ENCODE results near the gene IL25. TPM values are rescaled to one million over a fixed set of nuclear protein-coding genes. Genes with fewer than 3 reads are reported as not detected.
A peak's percentile ranks its signal among the peaks of the same experiment; 100 is the strongest.

The IL25 gene
- total and polyA plus RNA-seq, 2 experiments from 2014 or later, result not detected

DNA sequence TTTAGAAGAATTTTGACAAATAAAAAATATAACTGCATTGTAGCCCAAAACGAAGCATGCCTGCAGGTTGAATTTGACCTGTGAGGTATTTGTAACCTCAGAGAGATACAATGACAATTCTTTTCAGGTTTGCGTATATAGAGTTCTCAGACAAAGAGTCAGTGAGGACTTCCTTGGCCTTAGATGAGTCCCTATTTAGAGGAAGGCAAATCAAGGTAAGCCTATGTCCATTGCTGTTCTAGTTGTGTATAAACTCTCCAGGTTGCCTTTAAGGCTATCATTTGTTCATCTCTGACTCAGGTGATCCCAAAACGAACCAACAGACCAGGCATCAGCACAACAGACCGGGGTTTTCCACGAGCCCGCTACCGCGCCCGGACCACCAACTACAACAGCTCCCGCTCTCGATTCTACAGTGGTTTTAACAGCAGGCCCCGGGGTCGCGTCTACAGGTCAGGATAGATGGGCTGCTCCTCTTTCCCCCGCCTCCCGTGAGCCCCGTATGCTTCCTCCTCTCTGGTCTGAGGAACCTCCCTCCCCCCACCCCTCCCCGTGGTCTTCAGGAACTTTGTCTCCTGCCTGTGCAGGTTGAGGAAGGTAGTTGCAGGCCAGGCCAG, 48.7 kb upstream of the IL25 start:
- peaks cover 10% of the 10 kb centered on the region for H3K4me1 ChIP-seq (ENCODE audit: insufficient read depth)
- peaks cover 28% of the 10 kb centered on the region for H3K36me3 ChIP-seq (ENCODE audit: insufficient read depth)
- H3K27ac ChIP-seq (ENCODE audit: low read depth), result no peak overlapping the region
- peaks cover 43% of the 10 kb centered on the region for H3F3A ChIP-seq (replicated peaks; ENCODE audit: low read depth)
- H4K20me1 ChIP-seq (replicated peaks; ENCODE audit: insufficient read depth), result peaks cover 9% of the 10 kb centered on the region; the same call in 1 of the 2 replicates
- TF ChIP-seq POLR2AphosphoS5 (IDR thresholded peaks at IDR 0.05; ENCODE audit: low read depth), result no peak
- H2AFZ ChIP-seq, result no peak overlapping the region
- H3K4me3 Mint-ChIP-seq, result no peak overlapping the region
- peaks cover 11% of the 10 kb centered on the region for H3K27me3 Mint-ChIP-seq (ENCODE audit: insufficient read depth, low read depth, poor library complexity)
- no peak for ATAC-seq
- no peaks in the 10 kb centered on the region for H3K27me3 ChIP-seq (ENCODE audit: insufficient read depth)
- no peak overlapping the region; the same call in 1 of the 2 replicates for H3K27ac Mint-ChIP-seq
- H3K36me3 Mint-ChIP-seq (ENCODE audit: low read depth), result peaks cover 45% of the 10 kb centered on the region
- no peaks in the 10 kb centered on the region for H3K9me3 Mint-ChIP-seq
- no peak for DNase-seq (ENCODE audit: low spot score)
- peaks cover 7% of the 10 kb centered on the region; the same call in 1 of the 2 replicates for H3K9me2 ChIP-seq (ENCODE audit: insufficient read depth)
- no peak overlapping the region for H3K4me2 ChIP-seq
- peaks cover 26% of the 10 kb centered on the region for H3K4me1 Mint-ChIP-seq
- peaks cover 21% of the 10 kb centered on the region for H3K79me2 ChIP-seq (replicated peaks; ENCODE audit: insufficient read depth)
- no peak overlapping the region for H3K4me3 ChIP-seq

DNA sequence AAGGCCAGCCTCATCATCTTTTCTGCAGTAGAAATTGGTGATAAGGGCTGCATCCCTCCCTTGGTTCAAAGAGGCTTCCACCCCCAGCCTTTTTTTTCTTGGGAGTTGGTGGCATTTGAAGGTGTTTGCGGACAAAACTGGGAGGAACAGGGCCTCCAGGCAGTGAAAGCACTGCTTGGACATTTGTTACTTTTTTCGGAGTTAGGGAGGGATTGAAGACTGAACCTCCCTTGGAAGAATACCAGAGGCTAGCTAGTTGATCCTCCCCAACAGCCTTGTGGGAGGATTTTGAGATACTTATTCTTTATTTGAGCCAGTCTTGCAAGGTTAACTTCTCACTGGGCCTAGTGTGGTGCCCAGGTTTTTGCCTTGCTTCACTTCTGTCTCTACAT, 48.2 kb upstream of the IL25 start:
- peaks cover 7% of the 10 kb centered on the region; the same call in 1 of the 2 replicates for H3K9me2 ChIP-seq (ENCODE audit: insufficient read depth)
- peaks cover 9% of the 10 kb centered on the region; the same call in 1 of the 2 replicates for H4K20me1 ChIP-seq (replicated peaks; ENCODE audit: insufficient read depth)
- H3K36me3 ChIP-seq (ENCODE audit: insufficient read depth), result peaks cover 28% of the 10 kb centered on the region
- Mint-ChIP-seq H3K36me3 (ENCODE audit: low read depth) (peaks cover 45% of the 10 kb centered on the region), H3K27ac (no peak overlapping the region; the same call in 1 of the 2 replicates), H3K27me3 (ENCODE audit: insufficient read depth, low read depth, poor library complexity) (peaks cover 11% of the 10 kb centered on the region), H3K9me3 (no peaks in the 10 kb centered on the region), H3K4me3 (no peak overlapping the region), H3K4me1 (peaks cover 26% of the 10 kb centered on the region)
- DNase-seq (ENCODE audit: low spot score) (no peak), ATAC-seq (no peak)
- H2AFZ ChIP-seq, result no peak overlapping the region
- no peak overlapping the region for H3K4me2 ChIP-seq
- H3K4me3 ChIP-seq, result no peak overlapping the region
- H3K27ac ChIP-seq (ENCODE audit: low read depth), result peak overlapping the region; percentile 28; the same call in 1 of the 2 replicates
- H3K27me3 ChIP-seq (ENCODE audit: insufficient read depth), result no peaks in the 10 kb centered on the region
- H3F3A ChIP-seq (replicated peaks; ENCODE audit: low read depth), result peaks cover 41% of the 10 kb centered on the region
- H3K4me1 ChIP-seq (ENCODE audit: insufficient read depth), result peaks cover 10% of the 10 kb centered on the region
- H3K79me2 ChIP-seq (replicated peaks; ENCODE audit: insufficient read depth), result peaks cover 21% of the 10 kb centered on the region
- no peak for TF ChIP-seq EZH2 (IDR thresholded peaks at IDR 0.05; ENCODE audit: low read depth, unreplicated experiment)
- no peak for TF ChIP-seq STAT1 (IDR thresholded peaks at IDR 0.05; ENCODE audit: unreplicated experiment)
- no peak for TF ChIP-seq NANOG (IDR thresholded peaks at IDR 0.05; ENCODE audit: borderline replicate concordance)
- TF ChIP-seq EZH2phosphoT487 (IDR thresholded peaks at IDR 0.05; ENCODE audit: unreplicated experiment), result no peak
- TF ChIP-seq, protein P1, sequence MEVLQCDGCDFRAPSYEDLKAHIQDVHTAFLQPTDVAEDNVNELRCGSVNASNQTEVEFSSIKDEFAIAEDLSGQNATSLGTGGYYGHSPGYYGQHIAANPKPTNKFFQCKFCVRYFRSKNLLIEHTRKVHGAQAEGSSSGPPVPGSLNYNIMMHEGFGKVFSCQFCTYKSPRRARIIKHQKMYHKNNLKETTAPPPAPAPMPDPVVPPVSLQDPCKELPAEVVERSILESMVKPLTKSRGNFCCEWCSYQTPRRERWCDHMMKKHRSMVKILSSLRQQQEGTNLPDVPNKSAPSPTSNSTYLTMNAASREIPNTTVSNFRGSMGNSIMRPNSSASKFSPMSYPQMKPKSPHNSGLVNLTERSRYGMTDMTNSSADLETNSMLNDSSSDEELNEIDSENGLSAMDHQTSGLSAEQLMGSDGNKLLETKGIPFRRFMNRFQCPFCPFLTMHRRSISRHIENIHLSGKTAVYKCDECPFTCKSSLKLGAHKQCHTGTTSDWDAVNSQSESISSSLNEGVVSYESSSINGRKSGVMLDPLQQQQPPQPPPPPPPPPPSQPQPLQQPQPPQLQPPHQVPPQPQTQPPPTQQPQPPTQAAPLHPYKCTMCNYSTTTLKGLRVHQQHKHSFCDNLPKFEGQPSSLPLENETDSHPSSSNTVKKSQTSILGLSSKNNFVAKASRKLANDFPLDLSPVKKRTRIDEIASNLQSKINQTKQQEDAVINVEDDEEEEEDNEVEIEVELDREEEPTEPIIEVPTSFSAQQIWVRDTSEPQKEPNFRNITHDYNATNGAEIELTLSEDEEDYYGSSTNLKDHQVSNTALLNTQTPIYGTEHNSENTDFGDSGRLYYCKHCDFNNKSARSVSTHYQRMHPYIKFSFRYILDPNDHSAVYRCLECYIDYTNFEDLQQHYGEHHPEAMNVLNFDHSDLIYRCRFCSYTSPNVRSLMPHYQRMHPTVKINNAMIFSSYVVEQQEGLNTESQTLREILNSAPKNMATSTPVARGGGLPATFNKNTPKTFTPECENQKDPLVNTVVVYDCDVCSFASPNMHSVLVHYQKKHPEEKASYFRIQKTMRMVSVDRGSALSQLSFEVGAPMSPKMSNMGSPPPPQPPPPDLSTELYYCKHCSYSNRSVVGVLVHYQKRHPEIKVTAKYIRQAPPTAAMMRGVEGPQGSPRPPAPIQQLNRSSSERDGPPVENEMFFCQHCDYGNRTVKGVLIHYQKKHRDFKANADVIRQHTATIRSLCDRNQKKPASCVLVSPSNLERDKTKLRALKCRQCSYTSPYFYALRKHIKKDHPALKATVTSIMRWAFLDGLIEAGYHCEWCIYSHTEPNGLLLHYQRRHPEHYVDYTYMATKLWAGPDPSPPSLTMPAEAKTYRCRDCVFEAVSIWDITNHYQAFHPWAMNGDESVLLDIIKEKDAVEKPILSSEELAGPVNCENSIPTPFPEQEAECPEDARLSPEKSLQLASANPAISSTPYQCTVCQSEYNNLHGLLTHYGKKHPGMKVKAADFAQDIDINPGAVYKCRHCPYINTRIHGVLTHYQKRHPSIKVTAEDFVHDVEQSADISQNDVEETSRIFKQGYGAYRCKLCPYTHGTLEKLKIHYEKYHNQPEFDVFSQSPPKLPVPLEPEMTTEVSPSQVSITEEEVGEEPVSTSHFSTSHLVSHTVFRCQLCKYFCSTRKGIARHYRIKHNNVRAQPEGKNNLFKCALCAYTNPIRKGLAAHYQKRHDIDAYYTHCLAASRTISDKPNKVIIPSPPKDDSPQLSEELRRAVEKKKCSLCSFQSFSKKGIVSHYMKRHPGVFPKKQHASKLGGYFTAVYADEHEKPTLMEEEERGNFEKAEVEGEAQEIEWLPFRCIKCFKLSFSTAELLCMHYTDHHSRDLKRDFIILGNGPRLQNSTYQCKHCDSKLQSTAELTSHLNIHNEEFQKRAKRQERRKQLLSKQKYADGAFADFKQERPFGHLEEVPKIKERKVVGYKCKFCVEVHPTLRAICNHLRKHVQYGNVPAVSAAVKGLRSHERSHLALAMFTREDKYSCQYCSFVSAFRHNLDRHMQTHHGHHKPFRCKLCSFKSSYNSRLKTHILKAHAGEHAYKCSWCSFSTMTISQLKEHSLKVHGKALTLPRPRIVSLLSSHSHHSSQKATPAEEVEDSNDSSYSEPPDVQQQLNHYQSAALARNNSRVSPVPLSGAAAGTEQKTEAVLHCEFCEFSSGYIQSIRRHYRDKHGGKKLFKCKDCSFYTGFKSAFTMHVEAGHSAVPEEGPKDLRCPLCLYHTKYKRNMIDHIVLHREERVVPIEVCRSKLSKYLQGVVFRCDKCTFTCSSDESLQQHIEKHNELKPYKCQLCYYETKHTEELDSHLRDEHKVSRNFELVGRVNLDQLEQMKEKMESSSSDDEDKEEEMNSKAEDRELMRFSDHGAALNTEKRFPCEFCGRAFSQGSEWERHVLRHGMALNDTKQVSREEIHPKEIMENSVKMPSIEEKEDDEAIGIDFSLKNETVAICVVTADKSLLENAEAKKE (CRISPR knock-in tag; IDR thresholded peaks at IDR 0.05), result no peak
- TF ChIP-seq CREB1 (CRISPR knock-in tag; IDR thresholded peaks at IDR 0.05; ENCODE audit: low read depth), result no peak
- TF ChIP-seq JUNB (IDR thresholded peaks at IDR 0.05; ENCODE audit: unreplicated experiment), result no peak
- TF ChIP-seq, protein P2, sequence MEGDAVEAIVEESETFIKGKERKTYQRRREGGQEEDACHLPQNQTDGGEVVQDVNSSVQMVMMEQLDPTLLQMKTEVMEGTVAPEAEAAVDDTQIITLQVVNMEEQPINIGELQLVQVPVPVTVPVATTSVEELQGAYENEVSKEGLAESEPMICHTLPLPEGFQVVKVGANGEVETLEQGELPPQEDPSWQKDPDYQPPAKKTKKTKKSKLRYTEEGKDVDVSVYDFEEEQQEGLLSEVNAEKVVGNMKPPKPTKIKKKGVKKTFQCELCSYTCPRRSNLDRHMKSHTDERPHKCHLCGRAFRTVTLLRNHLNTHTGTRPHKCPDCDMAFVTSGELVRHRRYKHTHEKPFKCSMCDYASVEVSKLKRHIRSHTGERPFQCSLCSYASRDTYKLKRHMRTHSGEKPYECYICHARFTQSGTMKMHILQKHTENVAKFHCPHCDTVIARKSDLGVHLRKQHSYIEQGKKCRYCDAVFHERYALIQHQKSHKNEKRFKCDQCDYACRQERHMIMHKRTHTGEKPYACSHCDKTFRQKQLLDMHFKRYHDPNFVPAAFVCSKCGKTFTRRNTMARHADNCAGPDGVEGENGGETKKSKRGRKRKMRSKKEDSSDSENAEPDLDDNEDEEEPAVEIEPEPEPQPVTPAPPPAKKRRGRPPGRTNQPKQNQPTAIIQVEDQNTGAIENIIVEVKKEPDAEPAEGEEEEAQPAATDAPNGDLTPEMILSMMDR (conservative IDR thresholded peaks at IDR 0.05; ENCODE audit: low read depth in 2 of 2), result no peak
- TF ChIP-seq, protein P3, sequence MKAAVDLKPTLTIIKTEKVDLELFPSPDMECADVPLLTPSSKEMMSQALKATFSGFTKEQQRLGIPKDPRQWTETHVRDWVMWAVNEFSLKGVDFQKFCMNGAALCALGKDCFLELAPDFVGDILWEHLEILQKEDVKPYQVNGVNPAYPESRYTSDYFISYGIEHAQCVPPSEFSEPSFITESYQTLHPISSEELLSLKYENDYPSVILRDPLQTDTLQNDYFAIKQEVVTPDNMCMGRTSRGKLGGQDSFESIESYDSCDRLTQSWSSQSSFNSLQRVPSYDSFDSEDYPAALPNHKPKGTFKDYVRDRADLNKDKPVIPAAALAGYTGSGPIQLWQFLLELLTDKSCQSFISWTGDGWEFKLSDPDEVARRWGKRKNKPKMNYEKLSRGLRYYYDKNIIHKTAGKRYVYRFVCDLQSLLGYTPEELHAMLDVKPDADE (IDR thresholded peaks at IDR 0.05), result no peak
- TF ChIP-seq ZNF331 (CRISPR knock-in tag; IDR thresholded peaks at IDR 0.05; ENCODE audit: low read depth), result no peak
- TF ChIP-seq ZNF114 (CRISPR knock-in tag; IDR thresholded peaks at IDR 0.05), result no peak
- TF ChIP-seq POLR2AphosphoS5 (IDR thresholded peaks at IDR 0.05; ENCODE audit: low read depth), result no peak

Data from GM23338 (cell line).